Measurements from ENCODE around the gene KRTAP5-5.

GRCh38 chr11:1676229-1676740 is 46.7 kb downstream of the KRTAP5-5 start:
- no peak for TF ChIP-seq SIN3A (conservative IDR thresholded peaks at IDR 0.05 in 1 of 2, IDR thresholded peaks at IDR 0.05 in 1 of 2; ENCODE audit: low read depth in 1 of 2, low read length in 2 of 2)
- no peak for TF ChIP-seq TBP (IDR thresholded peaks at IDR 0.05; ENCODE audit: low read depth, low read length)
- no peak for TF ChIP-seq YY1 (IDR thresholded peaks at IDR 0.05; ENCODE audit: low read depth, low read length)
- TF ChIP-seq, protein P1, sequence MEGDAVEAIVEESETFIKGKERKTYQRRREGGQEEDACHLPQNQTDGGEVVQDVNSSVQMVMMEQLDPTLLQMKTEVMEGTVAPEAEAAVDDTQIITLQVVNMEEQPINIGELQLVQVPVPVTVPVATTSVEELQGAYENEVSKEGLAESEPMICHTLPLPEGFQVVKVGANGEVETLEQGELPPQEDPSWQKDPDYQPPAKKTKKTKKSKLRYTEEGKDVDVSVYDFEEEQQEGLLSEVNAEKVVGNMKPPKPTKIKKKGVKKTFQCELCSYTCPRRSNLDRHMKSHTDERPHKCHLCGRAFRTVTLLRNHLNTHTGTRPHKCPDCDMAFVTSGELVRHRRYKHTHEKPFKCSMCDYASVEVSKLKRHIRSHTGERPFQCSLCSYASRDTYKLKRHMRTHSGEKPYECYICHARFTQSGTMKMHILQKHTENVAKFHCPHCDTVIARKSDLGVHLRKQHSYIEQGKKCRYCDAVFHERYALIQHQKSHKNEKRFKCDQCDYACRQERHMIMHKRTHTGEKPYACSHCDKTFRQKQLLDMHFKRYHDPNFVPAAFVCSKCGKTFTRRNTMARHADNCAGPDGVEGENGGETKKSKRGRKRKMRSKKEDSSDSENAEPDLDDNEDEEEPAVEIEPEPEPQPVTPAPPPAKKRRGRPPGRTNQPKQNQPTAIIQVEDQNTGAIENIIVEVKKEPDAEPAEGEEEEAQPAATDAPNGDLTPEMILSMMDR (IDR thresholded peaks at IDR 0.05; ENCODE audit: control extremely low read depth in 1 of 3, insufficient read depth in 1 of 3, low read depth in 1 of 3, low read length in 3 of 3) = no peak
